ENCODE measurements around the gene ZNRF3.

GRCh38 chr22:28899199-28899853, 16.0 kb downstream of the ZNRF3 start:
- TF ChIP-seq CTCF (conservative IDR thresholded peaks at IDR 0.05 in 1 of 2, IDR thresholded peaks at IDR 0.05 in 1 of 2; ENCODE audit: extremely low read depth in 1 of 2, insufficient read depth in 1 of 2, low read depth in 1 of 2, low read length in 2 of 2) (no peak), EZH2 (IDR thresholded peaks at IDR 0.05; ENCODE audit: borderline replicate concordance, low read length) (no peak)
